Stimulated activated CD8-positive, alpha-beta memory T cell treated with anti-CD3 and anti-CD28 coated beads, Interleukin-15, amount 100 ng/mL, for 4 hours (primary cell): ENCODE data around the gene MANF.
"Not testable (repeated sequence)": the region's sequence is repeated elsewhere in the genome, so short reads cannot be mapped to it uniquely, and the experiment has no call there.

Experiments used
- DNase-seq, 2 donors: peaks; one replicate each; pipeline ENCODE4 v3.0.0-alpha.2; 2020; ENCODE audit warnings: low read depth in 2 of 2

MANF gene

DNA sequence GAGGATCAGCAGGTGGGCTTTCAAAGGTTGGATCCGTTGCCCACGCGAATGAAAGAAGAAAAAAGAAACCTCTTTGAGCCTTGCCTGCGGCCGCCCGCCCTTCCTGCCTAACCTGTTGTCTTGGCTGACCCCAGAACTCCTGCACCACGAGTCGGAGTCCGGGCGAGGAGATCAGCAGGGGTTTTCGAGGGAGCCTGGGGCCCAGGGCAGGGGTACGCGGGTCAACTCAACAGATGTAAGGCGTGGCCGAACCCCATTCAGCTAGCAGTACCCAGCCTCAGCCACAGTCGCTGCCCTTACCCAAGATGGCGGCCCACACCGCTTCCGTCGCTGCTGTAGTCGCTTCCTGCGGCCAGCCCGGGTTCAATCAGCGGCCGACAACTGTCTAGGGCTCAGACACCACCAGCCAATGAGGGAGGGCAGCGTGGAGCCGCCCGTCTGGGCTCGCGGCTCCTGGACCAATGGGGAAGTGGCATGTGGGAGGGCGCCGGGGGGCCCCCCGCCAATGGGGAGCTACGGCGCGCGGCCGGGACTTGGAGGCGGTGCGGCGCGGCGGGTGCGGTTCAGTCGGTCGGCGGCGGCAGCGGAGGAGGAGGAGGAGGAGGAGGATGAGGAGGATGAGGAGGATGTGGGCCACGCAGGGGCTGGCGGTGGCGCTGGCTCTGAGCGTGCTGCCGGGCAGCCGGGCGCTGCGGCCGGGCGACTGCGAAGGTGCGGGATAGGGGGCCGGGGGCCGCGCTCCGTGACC lies at the start of gene MANF:
Gene MANF, plus strand, starts transcription at position 566 of the 748 bp plus-strand sequence. Its CDS starts 52 bp downstream, at position 618.
- DNase-seq: peak; percentile 95 to 97

DNA sequence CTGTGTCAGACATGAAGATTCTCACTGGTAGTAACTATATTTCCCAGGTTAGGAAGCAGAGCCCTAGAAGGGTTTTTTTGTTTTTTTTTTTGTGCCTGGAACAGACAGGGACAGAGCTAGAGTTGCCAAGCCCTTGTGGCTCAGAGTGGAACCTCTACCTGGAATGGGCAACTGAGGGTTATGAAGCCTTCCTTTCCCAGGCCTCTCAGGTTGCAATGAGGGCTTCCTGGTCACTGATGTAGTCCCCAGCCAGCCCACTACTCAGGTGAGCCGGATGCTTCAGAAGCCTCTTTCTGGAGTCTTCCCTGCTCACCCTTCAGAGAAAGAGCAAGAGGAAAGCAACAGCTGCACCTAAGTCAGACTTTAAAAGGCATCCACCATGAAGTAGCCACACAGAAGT lies 48.8 kb upstream of the MANF start:
- DNase-seq: no peak

- no peak for DNase-seq
Observed at GRCh38 chr3:51337666-51338065, 47.4 kb upstream of the MANF start.

DNA sequence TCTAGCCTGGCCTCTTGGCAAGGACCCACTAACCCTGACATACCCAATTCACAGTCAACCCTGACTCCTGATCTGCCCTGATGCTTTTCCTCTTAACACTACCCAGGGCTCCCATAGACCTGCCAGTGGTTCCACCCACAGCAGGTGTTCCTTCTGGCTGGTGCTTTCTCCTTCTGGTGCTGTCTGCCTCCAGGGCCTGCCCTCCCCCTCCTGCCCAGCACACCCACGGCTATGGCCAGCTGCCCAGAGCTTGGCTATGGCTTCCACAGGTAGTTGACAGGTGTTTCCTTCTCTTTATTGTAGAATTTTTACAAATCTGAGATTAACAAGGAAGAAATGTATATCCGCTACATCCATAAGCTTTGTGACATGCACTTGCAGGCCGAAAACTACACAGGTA lies 46.5 kb upstream of the MANF start:
- no peak for DNase-seq

DNA sequence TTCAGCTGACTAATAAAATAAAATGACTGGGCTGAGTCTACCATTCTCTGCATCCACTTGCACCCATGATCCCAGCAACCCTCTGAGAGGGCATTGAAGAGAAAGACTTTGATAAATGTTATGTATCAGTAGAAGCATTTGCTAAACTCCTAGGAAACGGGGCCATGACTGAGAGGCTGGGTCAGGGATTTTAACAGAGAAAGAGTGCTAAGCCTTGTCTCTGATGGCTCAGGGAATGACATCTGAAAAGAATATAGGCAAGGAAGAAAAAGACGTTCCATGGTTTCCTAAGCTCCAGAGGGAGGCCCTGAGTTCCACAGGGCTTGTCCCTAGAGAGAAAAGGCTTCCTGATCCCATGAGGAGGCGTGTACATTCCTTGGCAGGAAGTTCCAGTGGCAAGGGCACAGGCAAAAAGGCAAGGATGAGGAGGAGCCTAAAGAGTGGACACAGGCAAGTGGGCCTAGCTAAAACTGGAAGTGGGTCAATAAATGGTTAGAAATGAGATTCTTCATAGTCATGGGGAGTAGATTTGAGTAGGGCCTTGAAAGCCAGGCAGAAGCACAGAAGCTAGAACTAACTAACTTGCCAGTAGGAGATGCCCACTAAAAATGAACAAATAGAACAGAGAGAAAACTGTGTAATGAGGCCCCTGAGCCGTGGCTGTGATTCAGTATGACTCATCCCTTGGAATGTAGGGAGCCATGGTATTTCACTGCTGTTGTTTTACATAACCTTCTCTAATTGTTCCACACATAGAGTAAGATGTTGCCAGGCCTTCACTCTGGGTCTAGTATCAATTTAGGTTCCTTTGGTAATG lies 44.9 kb upstream of the MANF start:
- DNase-seq: no peak

DNA sequence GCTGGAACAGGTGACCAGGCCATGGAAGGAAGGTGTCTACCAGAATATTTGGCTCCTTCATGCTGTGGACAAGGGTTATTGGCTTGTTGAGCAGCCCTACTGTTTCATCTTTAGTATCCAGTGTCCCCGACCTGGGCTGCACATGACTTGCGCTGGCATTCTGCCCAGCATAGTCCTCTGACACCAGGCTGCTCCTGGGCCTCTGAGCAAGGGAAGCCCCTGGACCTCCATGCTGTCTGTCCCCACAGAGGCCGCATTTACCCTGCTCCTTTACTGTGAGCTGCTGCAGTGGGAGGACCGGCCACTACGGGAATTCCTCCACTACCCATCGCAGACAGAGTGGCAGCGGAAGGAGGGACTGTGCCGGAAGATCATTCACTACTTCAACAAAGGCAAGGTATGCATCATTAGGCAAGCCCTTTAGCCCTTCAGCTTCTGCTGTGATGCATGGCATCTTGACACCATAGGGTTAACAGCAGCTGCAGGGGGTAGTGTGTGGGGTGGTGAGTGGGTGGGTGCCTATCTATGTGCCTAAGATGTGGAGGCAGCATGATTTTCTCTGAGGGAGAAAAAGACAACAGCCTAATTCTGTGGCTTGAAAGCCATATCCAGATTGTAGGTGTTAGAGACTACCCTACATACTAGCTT lies 44.0 kb upstream of the MANF start:
- DNase-seq: no peak

DNA sequence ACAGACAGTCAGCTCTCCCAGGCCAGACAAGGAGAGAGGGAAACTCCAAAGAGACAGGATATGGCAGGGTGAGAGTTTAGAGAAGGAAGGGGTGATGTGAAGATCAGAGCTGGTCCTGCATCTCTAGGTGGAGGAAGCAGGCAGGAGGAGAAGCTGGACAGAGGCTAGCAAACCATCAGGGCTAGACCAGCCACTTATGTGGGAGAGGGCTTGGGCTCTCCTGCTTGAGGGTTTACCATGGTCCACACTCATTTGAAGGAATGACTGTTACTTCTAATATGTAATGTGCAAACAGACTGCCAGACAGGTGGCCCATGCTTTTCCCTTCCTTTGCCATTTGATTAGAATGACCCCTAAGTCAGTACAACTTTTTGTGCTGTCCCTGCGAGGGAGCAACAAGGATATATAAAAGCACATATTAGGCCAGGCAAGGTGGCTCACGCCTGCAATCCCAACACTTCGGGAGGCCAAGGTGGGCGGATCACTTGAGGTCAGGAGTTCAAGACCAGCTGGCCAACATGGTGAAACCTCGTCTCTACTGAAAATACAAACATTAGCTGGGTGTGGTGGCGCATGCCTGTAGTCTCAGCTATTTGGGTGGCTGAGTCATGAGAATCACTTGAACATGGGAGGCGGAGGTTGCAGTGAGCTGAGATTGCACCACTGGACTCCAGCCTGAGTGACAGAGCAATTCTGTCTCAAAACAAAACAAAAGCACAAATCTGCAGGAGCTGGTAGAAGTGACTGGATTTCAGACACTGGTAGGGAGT lies 41.0 kb upstream of the MANF start:
- DNase-seq: no peak

- no peak for DNase-seq
Observed at GRCh38 chr3:51350751-51351150, 34.3 kb upstream of the MANF start.

DNA sequence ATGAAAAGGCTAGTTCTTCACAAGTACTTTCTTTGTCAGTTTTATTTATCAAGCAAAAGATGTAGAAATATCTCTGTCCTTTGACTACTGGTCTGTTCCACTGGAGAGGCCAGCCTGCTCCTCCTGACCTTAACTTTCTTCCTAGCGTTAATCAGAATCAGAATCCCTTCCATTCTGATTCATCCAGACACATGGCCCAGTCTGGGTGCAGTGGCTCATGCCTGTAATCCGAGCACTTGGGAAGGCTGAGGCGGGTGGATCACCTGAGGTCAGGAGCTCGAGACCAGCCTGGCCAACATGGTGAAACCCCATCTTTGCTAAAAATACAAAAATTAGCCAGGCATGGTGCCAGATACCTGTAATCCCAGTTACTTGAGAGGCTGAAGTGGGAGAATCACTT lies 32.0 kb upstream of the MANF start:
- DNase-seq: no peak

- DNase-seq: no peak
Observed at GRCh38 chr3:51353691-51354090, 31.4 kb upstream of the MANF start.

DNA sequence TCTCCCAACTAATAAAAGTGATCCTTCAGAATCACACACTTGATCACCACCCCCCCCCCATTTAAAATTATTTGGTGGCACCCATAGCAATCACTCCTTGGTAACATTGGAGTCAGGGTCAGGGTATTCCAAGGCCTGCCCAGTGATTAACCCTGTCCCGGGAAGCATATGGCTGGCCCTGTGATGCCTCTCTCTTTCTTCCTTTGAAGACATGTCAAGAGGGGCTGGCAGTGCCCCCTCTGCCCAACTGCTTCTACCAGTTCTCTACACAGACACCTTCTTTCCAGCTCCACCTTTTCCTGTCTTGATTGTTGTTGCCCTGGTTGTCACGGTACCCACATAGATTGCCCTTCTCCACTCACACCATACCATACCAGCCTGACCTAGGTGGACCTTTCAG lies 30.9 kb upstream of the MANF start:
- no peak for DNase-seq

- DNase-seq: no peak
Observed at GRCh38 chr3:51354731-51355615, 30.1 kb upstream of the MANF start.

DNA sequence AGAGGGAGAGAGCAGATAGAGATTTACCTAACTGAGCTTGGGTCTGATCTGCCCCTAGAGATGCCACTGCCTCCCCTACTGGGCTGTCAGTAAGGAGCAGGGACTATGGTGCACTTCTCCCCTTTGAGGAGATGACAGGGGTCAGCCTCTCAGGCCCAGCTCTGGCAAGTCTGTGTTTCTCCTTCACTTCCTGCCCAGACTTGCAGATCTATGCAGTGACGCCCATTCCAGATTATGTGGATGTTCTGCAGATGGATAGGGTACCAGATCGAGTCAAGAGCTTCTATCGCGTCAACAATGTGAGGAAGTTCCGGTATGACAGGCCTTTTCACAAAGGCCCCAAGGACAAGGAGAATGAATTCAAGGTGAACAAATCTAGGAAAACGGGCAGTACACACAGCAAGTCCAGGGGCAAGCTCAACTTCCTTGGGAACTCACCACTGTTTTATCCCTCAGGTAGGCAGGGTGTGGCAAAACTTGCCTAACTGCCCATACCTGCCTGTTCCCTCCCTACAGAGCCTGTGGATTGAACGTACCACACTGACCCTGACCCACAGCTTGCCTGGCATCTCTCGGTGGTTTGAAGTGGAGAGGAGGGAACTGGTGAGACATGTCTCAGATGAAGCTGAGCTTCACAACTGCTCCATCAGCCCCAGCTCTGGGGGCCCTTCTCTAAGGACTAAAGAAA lies 29.1 kb upstream of the MANF start:
- no peak for DNase-seq

GRCh38 chr3:51357856-51358255 lies 27.2 kb upstream of the MANF start:
- DNase-seq: no peak

GRCh38 chr3:51358981-51359380 lies 26.1 kb upstream of the MANF start:
- no peak for DNase-seq

GRCh38 chr3:51360806-51361205 lies 24.3 kb upstream of the MANF start:
- no peak for DNase-seq

DNA sequence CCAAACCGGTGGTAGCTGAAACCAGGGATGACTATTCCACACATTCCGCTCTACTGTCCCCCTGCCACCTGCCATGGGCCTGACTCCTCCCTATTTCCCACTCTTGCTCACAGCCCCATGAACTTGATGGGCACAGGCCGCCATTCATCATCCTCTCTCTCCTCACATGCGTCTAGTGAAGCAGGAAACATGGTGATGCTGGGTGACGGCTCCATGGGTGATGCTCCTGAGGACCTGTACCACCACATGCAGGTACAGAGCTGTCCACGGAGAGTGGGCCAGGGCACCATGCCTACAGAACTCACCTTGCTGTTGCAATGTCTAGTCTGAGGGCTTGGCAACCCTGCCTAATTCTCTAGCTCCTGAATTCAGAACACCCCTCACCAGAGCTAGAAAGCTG lies 23.3 kb upstream of the MANF start:
- no peak for DNase-seq

DNA sequence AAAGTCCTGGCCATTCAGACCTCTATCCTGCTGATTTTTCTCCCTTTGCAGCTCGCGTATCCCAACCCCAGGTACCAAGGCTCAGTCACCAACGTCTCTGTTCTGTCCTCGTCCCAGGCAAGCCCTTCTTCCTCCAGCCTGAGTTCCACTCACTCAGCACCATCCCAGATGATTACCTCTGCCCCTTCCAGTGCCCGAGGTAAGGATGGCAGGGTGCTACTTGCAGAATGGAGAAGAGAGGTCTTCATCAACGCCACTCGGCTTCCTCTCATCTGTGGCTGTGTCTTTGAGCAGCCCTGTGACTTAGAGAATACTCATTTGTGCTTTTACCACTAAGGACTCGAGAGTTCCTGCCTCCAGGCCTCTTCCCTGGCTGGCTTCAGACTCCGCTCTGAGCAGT lies 22.6 kb upstream of the MANF start:
- DNase-seq: no peak

DNA sequence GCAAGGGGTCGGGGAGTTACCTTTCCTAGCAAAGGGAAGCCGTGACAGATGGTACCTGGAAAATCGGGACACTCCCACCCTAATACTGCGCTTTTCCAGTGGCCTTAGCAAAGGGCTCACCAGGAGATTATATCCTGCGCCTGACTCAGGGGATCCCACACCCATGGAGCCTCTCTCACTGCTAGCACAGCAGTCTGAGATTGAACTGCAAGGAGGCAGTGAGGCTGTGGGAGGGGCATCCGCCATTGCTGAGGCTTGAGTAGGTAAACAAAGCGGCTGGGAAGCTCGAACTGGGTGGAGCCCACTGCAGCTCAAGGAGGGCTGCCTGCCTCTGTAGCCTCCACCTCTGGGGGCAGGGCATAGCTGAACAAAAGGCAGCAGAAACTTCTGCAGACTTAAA lies 16.8 kb upstream of the MANF start:
- not testable (repeated sequence) for DNase-seq

GRCh38 chr3:51371943-51372557 lies 13.0 kb upstream of the MANF start:
- DNase-seq: peak in 1 of 2 donors; percentile 24
